22Rv1 (cell line): Measurements from ENCODE around the gene SEC63.
"Not testable (repeated sequence)": the region's sequence is repeated elsewhere in the genome, so short reads cannot be mapped to it uniquely, and the experiment has no call there.

ENCODE experiments used
- ZFX ChIP-seq: fragments of 450-650 bp; IDR thresholded peaks from 2 replicates; pipeline ENCODE4 v1.6.1; 2017; ENCODE audit warnings: antibody characterized with exemption, borderline replicate concordance
- TF ChIP-seq, protein P1 (sequence below): fragments of 450-650 bp; IDR thresholded peaks from 2 replicates; pipeline ENCODE4 v1.5.1; 2017; ENCODE audit warnings: mild to moderate bottlenecking

DNA sequence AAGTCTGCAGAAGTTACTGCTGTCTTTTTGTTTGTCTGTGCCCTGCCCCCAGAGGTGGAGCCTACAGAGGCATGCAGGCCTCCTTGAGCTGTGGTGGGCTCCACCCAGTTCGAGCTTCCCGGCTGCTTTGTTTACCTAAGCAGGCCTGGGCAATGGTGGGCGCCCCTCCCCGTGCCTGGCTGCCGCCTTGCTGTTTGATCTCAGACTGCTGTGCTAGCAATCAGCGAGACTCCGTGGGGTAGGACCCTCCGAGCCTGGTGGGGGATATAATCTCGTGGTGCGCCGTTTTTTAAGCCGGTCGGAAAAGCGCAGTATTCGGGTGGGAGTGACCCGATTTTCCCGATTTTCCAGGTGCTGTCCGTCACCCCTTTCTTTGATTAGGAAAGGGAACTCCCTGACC lies 97.9 kb downstream of the SEC63 start:
- TF ChIP-seq, protein P1, sequence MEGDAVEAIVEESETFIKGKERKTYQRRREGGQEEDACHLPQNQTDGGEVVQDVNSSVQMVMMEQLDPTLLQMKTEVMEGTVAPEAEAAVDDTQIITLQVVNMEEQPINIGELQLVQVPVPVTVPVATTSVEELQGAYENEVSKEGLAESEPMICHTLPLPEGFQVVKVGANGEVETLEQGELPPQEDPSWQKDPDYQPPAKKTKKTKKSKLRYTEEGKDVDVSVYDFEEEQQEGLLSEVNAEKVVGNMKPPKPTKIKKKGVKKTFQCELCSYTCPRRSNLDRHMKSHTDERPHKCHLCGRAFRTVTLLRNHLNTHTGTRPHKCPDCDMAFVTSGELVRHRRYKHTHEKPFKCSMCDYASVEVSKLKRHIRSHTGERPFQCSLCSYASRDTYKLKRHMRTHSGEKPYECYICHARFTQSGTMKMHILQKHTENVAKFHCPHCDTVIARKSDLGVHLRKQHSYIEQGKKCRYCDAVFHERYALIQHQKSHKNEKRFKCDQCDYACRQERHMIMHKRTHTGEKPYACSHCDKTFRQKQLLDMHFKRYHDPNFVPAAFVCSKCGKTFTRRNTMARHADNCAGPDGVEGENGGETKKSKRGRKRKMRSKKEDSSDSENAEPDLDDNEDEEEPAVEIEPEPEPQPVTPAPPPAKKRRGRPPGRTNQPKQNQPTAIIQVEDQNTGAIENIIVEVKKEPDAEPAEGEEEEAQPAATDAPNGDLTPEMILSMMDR: not testable (repeated sequence)
- not testable (repeated sequence) for TF ChIP-seq ZFX
